Measurements from ENCODE around the gene SDCCAG8. TPM values are rescaled to one million over a fixed set of nuclear protein-coding genes. Genes with fewer than 3 reads are reported as not detected.

Gene SDCCAG8
- total RNA-seq, 4 donors from 2014 or later: 37.1 to 60.2 (median 48.6) TPM

GRCh38 chr1:243422362-243422761, 166.5 kb downstream of the SDCCAG8 start:
- ATAC-seq (ENCODE audit: low FRiP score) (no peak), DNase-seq (ENCODE audit: low spot score) (no peak)
- TF ChIP-seq CTCF (IDR thresholded peaks at IDR 0.05): no peak

- no peak for TF ChIP-seq CTCF (IDR thresholded peaks at IDR 0.05)
- no peak for DNase-seq (ENCODE audit: low spot score)
- no peak for ATAC-seq (ENCODE audit: low FRiP score)
Observed at GRCh38 chr1:243428084-243428483, 172.2 kb downstream of the SDCCAG8 start.

- TF ChIP-seq CTCF (IDR thresholded peaks at IDR 0.05): no peak
- ATAC-seq (ENCODE audit: low FRiP score): no peak
- DNase-seq (ENCODE audit: low spot score): no peak
Observed at GRCh38 chr1:243428617-243429342, 172.9 kb downstream of the SDCCAG8 start.

- DNase-seq (ENCODE audit: low spot score) (no peak), ATAC-seq (ENCODE audit: low FRiP score) (no peak)
- no peak for TF ChIP-seq CTCF (IDR thresholded peaks at IDR 0.05)
Observed at GRCh38 chr1:243431591-243431990, 175.8 kb downstream of the SDCCAG8 start.

GRCh38 chr1:243432136-243432535, 176.3 kb downstream of the SDCCAG8 start:
- no peak for DNase-seq (ENCODE audit: low spot score)
- no peak for TF ChIP-seq CTCF (IDR thresholded peaks at IDR 0.05)
- no peak for ATAC-seq (ENCODE audit: low FRiP score)

- DNase-seq (ENCODE audit: low spot score) (no peak), ATAC-seq (ENCODE audit: low FRiP score) (no peak)
- no peak for TF ChIP-seq CTCF (IDR thresholded peaks at IDR 0.05)
Observed at GRCh38 chr1:243433737-243434370, 178.0 kb downstream of the SDCCAG8 start.

- no peak for ATAC-seq (ENCODE audit: low FRiP score)
- no peak for TF ChIP-seq CTCF (IDR thresholded peaks at IDR 0.05)
- DNase-seq (ENCODE audit: low spot score): no peak
Observed at GRCh38 chr1:243434594-243434993, 178.8 kb downstream of the SDCCAG8 start.
